ENCODE measurements around the gene PRMT6.
"Not testable (repeated sequence)": the region's sequence is repeated elsewhere in the genome, so short reads cannot be mapped to it uniquely, and the experiment has no call there.

PRMT6 gene

DNA sequence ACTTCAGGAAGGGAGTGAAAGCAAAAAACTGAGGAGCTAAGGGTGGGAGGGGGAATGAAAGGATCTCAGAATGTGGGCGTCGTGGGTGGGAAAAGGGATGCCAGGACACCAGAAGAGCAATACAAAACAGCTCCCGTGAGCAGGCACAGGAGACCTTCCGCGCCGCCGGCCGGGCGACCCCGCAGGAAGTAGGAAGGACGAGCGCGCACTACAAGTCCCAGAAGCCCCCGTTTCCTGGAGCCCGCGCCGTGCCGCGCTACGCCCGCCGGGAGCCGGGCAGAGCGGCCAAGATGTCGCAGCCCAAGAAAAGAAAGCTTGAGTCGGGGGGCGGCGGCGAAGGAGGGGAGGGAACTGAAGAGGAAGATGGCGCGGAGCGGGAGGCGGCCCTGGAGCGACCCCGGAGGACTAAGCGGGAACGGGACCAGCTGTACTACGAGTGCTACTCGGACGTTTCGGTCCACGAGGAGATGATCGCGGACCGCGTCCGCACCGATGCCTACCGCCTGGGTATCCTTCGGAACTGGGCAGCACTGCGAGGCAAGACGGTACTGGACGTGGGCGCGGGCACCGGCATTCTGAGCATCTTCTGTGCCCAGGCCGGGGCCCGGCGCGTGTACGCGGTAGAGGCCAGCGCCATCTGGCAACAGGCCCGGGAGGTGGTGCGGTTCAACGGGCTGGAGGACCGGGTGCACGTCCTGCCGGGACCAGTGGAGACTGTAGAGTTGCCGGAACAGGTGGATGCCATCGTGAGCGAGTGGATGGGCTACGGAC is at the start of gene PRMT6:
Gene PRMT6, plus strand, starts transcription at position 249 of the 771 bp plus-strand sequence. Its CDS starts 42 bp downstream, at position 291.
- no peaks in the 10 kb centered on the region for H3K27me3 Mint-ChIP-seq
- H3K9me3 Mint-ChIP-seq, result no peaks in the 10 kb centered on the region
- peak within 1 kb of the TSS; percentile 94 for H3K27ac Mint-ChIP-seq
- intact Hi-C loops (cut with micrococcal nuclease), result no loop called here
- H3K4me1 Mint-ChIP-seq (ENCODE audit: low read depth), result peaks cover 22% of the 10 kb centered on the region
- peak within 1 kb of the TSS; percentile 94 for H3K4me3 Mint-ChIP-seq
- peaks cover 23% of the 10 kb centered on the region for H3K36me3 Mint-ChIP-seq (ENCODE audit: low read depth)

DNA sequence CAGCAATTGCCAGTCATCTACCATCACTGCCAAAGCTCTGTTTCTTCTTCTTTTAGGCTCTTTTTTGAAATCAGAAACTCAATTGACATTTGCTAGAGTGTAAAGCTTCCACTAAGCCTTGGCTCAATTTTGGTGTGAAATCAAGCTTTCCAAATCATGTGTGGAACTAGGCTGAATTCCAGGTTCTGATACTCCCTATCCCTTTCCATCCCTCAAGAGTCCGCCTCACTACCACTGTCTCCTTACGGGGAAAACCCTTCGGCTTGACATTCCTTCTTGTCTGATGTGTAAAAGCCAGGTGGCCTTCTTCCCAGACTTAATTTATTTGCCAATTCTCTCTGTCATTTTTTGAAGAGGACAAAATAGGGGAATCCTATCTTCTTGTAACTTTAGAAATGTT is 47.2 kb upstream of the PRMT6 start:
- no peak overlapping the region for H3K4me3 Mint-ChIP-seq
- intact Hi-C loops (cut with micrococcal nuclease), result no loop called here
- no peaks in the 10 kb centered on the region for H3K36me3 Mint-ChIP-seq (ENCODE audit: low read depth)
- H3K27me3 Mint-ChIP-seq, result no peaks in the 10 kb centered on the region
- no peaks in the 10 kb centered on the region for H3K9me3 Mint-ChIP-seq
- no peaks in the 10 kb centered on the region for H3K4me1 Mint-ChIP-seq (ENCODE audit: low read depth)
- H3K27ac Mint-ChIP-seq, result no peak overlapping the region

DNA sequence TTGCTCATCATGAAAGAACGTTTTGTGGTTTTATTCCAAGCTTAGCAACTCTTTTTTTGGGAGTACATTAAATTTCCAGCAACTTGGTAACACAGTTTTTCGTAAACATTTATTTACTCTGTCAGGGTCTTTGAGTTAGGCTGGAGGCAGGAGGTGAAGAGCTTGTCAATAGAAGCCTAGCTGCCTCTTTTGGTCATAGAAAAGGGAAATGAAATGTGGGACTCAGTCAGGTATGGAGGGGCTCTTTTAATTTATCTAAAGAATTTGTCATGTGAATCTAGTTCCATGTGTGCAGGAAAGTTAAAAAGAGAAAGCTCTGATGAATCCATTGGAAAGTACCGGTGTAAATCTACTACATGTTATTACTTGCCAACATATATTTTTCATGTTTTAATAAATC is 45.9 kb upstream of the PRMT6 start:
- Mint-ChIP-seq H3K36me3 (ENCODE audit: low read depth) (no peaks in the 10 kb centered on the region), H3K27ac (no peak overlapping the region), H3K27me3 (no peaks in the 10 kb centered on the region), H3K4me1 (ENCODE audit: low read depth) (no peaks in the 10 kb centered on the region), H3K4me3 (no peak overlapping the region), H3K9me3 (no peaks in the 10 kb centered on the region)
- intact Hi-C loops (cut with micrococcal nuclease), result no loop called here

DNA sequence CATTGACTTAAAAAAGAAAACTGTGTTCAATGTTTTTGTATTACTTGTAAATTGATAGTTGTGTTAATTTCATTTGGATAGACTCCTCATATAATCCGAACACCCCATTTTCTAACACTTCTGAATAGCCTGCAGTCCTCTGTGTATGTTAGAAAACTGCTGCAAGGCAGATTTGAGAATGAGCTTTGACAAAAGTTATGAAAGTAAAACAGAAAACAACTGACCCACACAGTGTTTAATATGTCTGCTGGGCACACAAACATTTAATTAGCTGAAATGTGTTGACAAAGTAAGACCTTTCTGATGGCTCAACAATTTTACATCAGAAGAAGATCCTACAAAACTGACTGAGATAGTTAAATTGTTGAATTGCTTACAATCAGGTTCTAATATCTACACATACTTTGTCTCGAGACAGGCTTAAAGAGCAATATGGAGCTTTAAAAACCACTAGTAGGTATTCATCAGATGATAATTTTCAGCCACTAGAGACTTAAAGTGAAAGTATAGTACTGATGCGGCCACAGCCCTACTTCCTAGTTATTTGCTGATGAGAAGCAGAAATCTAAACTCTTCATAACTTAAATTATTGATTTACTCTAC is 40.0 kb upstream of the PRMT6 start:
- no peak overlapping the region for H3K27ac Mint-ChIP-seq
- intact Hi-C loops (cut with micrococcal nuclease), result no loop called here
- no peaks in the 10 kb centered on the region for H3K27me3 Mint-ChIP-seq
- no peaks in the 10 kb centered on the region for H3K36me3 Mint-ChIP-seq (ENCODE audit: low read depth)
- no peak overlapping the region for H3K4me3 Mint-ChIP-seq
- H3K9me3 Mint-ChIP-seq, result no peaks in the 10 kb centered on the region
- no peaks in the 10 kb centered on the region for H3K4me1 Mint-ChIP-seq (ENCODE audit: low read depth)

DNA sequence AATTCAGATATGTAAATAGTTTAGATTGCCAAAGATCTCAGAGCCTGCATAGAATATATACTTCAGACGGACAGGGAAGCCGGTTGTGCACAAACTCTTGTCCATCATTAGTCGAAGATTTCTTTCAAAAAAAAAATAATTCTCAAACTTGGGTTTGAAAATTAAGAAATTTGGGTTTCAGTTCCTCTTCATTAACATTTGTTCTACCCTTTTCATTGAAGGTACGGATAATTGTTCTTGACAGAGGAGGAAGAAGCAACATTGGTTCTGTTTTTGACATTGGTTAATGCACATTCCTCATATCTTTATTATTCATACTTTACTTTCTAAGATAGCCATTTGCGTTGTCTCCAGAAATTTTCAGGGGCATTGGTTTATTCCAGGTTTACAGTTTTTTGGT is 38.0 kb upstream of the PRMT6 start:
- Mint-ChIP-seq H3K4me3 (no peak overlapping the region), H3K27ac (no peak overlapping the region), H3K36me3 (ENCODE audit: low read depth) (no peaks in the 10 kb centered on the region), H3K4me1 (ENCODE audit: low read depth) (no peaks in the 10 kb centered on the region), H3K27me3 (no peaks in the 10 kb centered on the region), H3K9me3 (no peaks in the 10 kb centered on the region)
- intact Hi-C loops (cut with micrococcal nuclease), result no loop called here

DNA sequence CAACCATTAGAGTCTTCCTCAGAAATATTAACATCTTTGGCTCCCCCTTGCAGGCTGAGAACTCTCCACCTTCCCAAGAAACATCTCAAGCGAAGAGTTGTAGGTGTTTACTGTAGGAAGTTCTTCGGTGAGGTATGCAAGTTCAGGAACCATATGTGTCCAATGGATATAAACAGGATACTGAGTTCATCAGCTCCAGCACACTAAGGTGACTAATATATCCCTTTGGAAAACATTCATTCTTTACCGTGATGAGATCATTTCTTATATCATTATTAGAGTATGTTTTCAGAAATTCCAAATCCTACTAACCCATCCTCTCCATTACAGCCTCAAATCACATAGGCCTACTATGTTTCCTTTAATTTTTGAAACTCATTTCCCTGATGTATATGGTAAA is 37.3 kb upstream of the PRMT6 start:
- intact Hi-C loops (cut with micrococcal nuclease), result no loop called here
- Mint-ChIP-seq H3K4me3 (no peak overlapping the region), H3K27ac (no peak overlapping the region), H3K4me1 (ENCODE audit: low read depth) (no peaks in the 10 kb centered on the region), H3K9me3 (no peaks in the 10 kb centered on the region), H3K36me3 (ENCODE audit: low read depth) (no peaks in the 10 kb centered on the region), H3K27me3 (no peaks in the 10 kb centered on the region)

DNA sequence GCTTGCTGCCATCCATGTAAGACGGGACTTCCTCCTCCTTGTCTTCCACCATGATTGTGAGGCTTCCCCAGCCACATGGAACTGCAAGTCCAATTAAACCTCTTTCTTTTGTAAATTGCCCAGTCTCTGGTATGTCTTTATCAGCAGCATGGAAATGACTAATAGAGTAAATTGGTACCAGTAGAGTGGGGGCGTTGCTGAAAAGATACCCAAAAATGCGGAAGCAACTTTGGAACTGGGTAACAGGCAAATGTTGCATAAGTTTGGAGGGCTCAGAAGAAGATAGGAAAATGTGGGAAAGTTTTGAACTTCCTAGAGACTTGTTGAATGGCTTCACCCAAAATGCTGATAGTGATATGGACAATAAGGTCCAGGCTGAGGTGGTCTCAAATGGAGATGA is 17.6 kb upstream of the PRMT6 start:
- H3K27me3 Mint-ChIP-seq; H3K27ac Mint-ChIP-seq; H3K4me1 Mint-ChIP-seq (ENCODE audit: low read depth); intact Hi-C loops (cut with micrococcal nuclease); H3K36me3 Mint-ChIP-seq (ENCODE audit: low read depth); H3K4me3 Mint-ChIP-seq: not testable (repeated sequence)
- peaks cover 35% of the 10 kb centered on the region for H3K9me3 Mint-ChIP-seq

DNA sequence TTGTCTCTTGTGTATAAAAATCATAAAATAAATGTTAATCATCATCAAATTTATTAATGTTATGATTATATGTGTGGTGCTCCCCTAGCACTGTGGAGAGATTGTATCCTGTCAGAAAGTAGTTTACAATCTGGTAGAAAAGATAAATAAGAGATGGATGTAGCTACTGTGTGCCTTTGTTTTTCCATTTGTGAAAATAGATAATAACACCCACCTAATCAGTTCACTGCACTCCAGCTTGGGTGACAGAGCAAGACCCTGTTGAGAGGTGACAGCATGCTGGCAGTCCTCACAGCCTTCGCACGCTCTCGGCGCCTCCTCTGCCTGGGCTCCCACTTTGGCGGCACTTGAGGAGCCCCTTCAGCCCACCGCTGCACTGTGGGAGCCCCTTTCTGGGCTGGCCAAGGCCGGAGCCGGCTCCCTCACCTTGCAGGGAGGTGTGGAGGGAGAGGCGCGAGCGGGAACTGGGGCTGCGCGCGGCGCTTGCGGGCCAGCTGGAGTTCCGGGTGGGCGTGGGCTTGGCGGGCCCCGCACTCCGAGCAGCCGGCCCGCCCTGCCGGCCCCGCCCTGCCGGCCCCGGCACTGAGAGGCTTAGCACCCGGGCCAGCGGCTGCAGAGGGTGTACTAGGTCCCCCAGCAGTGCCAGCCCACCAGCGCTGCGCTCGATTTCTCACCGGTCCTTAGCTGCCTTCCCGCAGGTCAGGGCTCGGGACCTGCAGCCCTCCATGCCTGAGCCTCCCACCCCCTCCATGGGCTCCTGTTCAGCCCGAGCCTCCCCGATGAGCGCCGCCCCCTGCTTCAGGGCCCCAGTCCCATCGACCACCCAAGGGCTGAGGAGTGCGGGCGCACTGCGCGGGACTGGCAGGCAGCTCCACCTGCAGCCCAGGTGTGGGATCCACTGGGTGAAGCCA is 11.9 kb upstream of the PRMT6 start:
- H3K36me3 Mint-ChIP-seq (ENCODE audit: low read depth); H3K27me3 Mint-ChIP-seq; intact Hi-C loops (cut with micrococcal nuclease); H3K4me3 Mint-ChIP-seq; H3K27ac Mint-ChIP-seq: not testable (repeated sequence)
- H3K4me1 Mint-ChIP-seq (ENCODE audit: low read depth), result peaks cover 13% of the 10 kb centered on the region
- peaks cover 25% of the 10 kb centered on the region for H3K9me3 Mint-ChIP-seq

DNA sequence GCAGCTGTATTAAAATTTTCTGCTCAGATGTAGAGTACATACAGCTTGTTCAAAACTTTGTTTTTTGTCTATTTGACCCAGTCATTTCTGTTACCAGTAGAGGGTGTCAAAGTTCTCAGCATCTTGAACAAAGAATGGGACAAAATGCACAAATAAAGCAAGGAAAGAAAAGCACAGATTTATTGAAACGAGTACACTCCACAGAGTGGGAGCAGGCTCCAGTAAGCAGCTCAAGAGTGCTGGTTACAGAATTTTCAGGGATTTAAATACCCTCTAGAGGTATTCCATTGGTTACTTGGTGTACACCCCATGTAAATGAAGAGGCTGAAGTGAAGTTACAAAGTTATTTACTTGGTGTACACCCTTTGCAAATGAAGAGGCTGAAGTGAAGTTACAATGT is 8.9 kb upstream of the PRMT6 start:
- no peak overlapping the region for H3K4me3 Mint-ChIP-seq

DNA sequence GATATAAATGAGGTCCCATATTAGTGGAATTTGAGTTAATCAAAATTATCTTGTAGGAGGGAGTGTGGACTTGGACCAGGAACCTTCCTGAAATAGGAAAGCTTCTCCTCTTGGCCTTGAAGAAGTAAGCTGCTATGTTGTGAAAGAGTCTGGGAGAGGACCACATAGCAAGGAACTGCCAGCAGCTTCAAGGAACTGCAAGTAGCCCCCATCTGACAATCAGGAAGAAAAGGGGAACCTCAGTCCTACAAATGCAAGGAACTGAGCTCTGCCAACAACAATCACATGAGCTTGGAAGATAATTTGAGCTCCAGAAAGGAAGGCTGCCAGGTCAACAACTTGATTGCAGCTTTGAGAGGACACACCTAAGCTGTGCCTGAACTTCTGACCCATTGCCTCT is 8.2 kb upstream of the PRMT6 start:
- Mint-ChIP-seq H3K4me1 (ENCODE audit: low read depth) (peaks cover 13% of the 10 kb centered on the region), H3K27me3 (peaks cover 2% of the 10 kb centered on the region), H3K27ac (no peak overlapping the region), H3K9me3 (peaks cover 10% of the 10 kb centered on the region), H3K36me3 (ENCODE audit: low read depth) (no peaks in the 10 kb centered on the region), H3K4me3 (no peak overlapping the region)
- intact Hi-C loops (cut with micrococcal nuclease), result no loop called here

More for the DNA sequence above, 8.9 kb upstream of the PRMT6 start:
- intact Hi-C loops (cut with micrococcal nuclease), result no loop called here
- Mint-ChIP-seq H3K4me1 (ENCODE audit: low read depth) (peaks cover 13% of the 10 kb centered on the region), H3K36me3 (ENCODE audit: low read depth) (no peaks in the 10 kb centered on the region), H3K27ac (no peak overlapping the region), H3K27me3 (peaks cover 2% of the 10 kb centered on the region), H3K9me3 (peaks cover 10% of the 10 kb centered on the region)

DNA sequence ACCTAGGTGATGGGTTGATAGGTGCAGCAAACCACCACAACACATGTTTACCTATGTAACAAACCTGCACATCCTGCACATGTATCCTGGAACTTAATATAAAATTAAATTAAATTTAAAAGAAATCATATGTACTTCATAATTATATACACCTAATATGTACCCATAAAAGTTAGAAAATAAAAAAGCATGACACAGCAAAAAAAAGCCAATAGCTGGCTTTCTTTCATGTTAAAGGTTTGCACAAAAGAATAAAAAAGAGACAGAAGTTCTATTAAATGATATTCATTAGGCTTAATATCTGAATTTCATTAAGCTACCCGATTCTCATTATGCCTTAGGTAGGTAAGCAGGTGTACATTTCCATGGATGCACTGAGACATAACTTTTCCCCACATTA is 5.2 kb upstream of the PRMT6 start:
- Mint-ChIP-seq H3K4me1 (ENCODE audit: low read depth) (peaks cover 16% of the 10 kb centered on the region), H3K9me3 (no peaks in the 10 kb centered on the region), H3K4me3 (no peak overlapping the region), H3K27ac (no peak overlapping the region), H3K27me3 (no peaks in the 10 kb centered on the region), H3K36me3 (ENCODE audit: low read depth) (peaks cover 3% of the 10 kb centered on the region)
- intact Hi-C loops (cut with micrococcal nuclease), result no loop called here

DNA sequence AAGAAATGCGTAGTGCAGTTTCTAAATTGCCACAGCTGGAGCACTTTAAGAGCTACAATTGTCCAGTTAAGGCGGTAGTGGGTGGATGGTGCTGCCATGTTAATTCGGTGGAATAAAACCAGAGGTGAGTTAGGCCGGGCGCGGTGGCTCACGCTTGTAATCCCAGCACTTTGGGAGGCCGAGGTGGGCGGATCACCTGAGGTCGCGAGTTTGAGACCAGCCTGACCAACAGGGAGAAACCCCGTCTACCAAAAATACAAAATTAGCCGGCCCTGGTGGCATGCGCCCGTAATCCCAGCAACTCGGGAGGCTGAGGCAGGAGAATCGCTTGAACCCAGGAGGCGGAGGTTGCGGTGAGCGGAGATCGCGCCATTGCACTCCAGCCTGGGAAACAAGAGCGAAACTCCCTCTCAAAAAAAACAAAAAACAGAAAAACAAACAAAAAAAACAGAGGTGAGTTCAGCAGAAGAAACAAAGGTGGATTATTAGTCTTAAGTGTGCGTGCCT is 502 bp upstream of the PRMT6 start:
- intact Hi-C loops (cut with micrococcal nuclease); H3K27me3 Mint-ChIP-seq; H3K9me3 Mint-ChIP-seq: not testable (repeated sequence)
- Mint-ChIP-seq H3K4me3 (peak overlapping the region; percentile 94), H3K4me1 (ENCODE audit: low read depth) (peaks cover 22% of the 10 kb centered on the region), H3K27ac (peak overlapping the region; percentile 94), H3K36me3 (ENCODE audit: low read depth) (peaks cover 23% of the 10 kb centered on the region)

DNA sequence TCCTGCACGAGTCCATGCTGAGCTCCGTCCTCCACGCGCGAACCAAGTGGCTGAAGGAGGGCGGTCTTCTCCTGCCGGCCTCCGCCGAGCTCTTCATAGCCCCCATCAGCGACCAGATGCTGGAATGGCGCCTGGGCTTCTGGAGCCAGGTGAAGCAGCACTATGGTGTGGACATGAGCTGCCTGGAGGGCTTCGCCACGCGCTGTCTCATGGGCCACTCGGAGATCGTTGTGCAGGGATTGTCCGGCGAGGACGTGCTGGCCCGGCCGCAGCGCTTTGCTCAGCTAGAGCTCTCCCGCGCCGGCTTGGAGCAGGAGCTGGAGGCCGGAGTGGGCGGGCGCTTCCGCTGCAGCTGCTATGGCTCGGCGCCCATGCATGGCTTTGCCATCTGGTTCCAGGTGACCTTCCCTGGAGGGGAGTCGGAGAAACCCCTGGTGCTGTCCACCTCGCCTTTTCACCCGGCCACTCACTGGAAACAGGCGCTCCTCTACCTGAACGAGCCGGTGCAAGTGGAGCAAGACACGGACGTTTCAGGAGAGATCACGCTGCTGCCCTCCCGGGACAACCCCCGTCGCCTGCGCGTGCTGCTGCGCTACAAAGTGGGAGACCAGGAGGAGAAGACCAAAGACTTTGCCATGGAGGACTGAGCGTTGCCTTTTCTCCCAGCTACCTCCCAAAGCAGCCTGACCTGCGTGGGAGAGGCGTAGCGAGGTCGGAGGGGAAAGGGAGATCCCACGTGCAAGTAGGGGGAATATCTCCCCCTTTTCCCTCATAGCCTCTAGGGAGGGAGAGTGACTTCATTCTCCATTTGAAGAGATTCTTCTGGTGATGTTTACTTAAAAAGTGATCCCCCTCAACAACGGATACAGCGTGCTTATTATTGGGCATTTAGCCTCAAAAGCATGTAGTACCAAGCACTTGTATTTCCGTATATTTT is 991 bp downstream of the PRMT6 start:
- Mint-ChIP-seq H3K4me3 (peak overlapping the region; percentile 94), H3K27ac (peak overlapping the region; percentile 94), H3K4me1 (ENCODE audit: low read depth) (peaks cover 22% of the 10 kb centered on the region), H3K36me3 (ENCODE audit: low read depth) (peaks cover 23% of the 10 kb centered on the region), H3K27me3 (no peaks in the 10 kb centered on the region), H3K9me3 (no peaks in the 10 kb centered on the region)
- intact Hi-C loops (cut with micrococcal nuclease), result no loop called here

All from dendritic cell treated with granulocyte-macrophage colony-stimulating factor and Interleukin-4, amounts not matched to agents 40 ng/mL and 50 ng/mL, for 4 days (primary cell).